ENCODE data around the gene HES1.
"Not testable (repeated sequence)": the region's sequence is repeated elsewhere in the genome, so short reads cannot be mapped to it uniquely, and the experiment has no call there.

HES1 gene

GRCh38 chr3:194090716-194091115 is 45.2 kb upstream of the HES1 start:
- in situ Hi-C loops (cut with HindIII; ENCODE audit: low sequenced_read_pairs), result no loop called here
- DNase-seq (ENCODE audit: low read depth, low spot score), result no peak
- TF ChIP-seq CTCF (IDR thresholded peaks at IDR 0.05; ENCODE audit: low read depth, low read length), result no peak
- no peak overlapping the region for H3K4me3 ChIP-seq (ENCODE audit: low read depth, low read length)

GRCh38 chr3:194091141-194091540 is 44.8 kb upstream of the HES1 start:
- in situ Hi-C loops (cut with HindIII; ENCODE audit: low sequenced_read_pairs), result no loop called here
- H3K4me3 ChIP-seq (ENCODE audit: low read depth, low read length), result no peak overlapping the region
- TF ChIP-seq CTCF (IDR thresholded peaks at IDR 0.05; ENCODE audit: low read depth, low read length), result no peak
- peak; percentile 78 for DNase-seq (ENCODE audit: low read depth, low spot score)

- H3K4me3 ChIP-seq (ENCODE audit: low read depth, low read length); DNase-seq (ENCODE audit: low read depth, low spot score); in situ Hi-C loops (cut with HindIII; ENCODE audit: low sequenced_read_pairs): not testable (repeated sequence)
Measured at GRCh38 chr3:194091897-194092296, 44.1 kb upstream of the HES1 start.

- TF ChIP-seq CTCF (IDR thresholded peaks at IDR 0.05; ENCODE audit: low read depth, low read length), result no peak
- in situ Hi-C loops (cut with HindIII; ENCODE audit: low sequenced_read_pairs), result no loop called here
- no peak overlapping the region for H3K4me3 ChIP-seq (ENCODE audit: low read depth, low read length)
- no peak for DNase-seq (ENCODE audit: low read depth, low spot score)
Measured at GRCh38 chr3:194092881-194093301, 43.1 kb upstream of the HES1 start.

GRCh38 chr3:194093842-194094241 is 42.1 kb upstream of the HES1 start:
- H3K4me3 ChIP-seq (ENCODE audit: low read depth, low read length), result no peak overlapping the region
- in situ Hi-C loops (cut with HindIII; ENCODE audit: low sequenced_read_pairs), result no loop called here
- DNase-seq (ENCODE audit: low read depth, low spot score), result no peak
- no peak for TF ChIP-seq CTCF (IDR thresholded peaks at IDR 0.05; ENCODE audit: low read depth, low read length)

- in situ Hi-C loops (cut with HindIII; ENCODE audit: low sequenced_read_pairs), result no loop called here
- no peak for TF ChIP-seq CTCF (IDR thresholded peaks at IDR 0.05; ENCODE audit: low read depth, low read length)
- no peak for DNase-seq (ENCODE audit: low read depth, low spot score)
- no peak overlapping the region for H3K4me3 ChIP-seq (ENCODE audit: low read depth, low read length)
Measured at GRCh38 chr3:194095464-194095863, 40.5 kb upstream of the HES1 start.

GRCh38 chr3:194095902-194096301 is 40.0 kb upstream of the HES1 start:
- no peak for DNase-seq (ENCODE audit: low read depth, low spot score)
- no peak for TF ChIP-seq CTCF (IDR thresholded peaks at IDR 0.05; ENCODE audit: low read depth, low read length)
- in situ Hi-C loops (cut with HindIII; ENCODE audit: low sequenced_read_pairs), result no loop called here

More at GRCh38 chr3:194095902-194096301, 40.0 kb upstream of the HES1 start:
- H3K4me3 ChIP-seq (ENCODE audit: low read depth, low read length), result no peak overlapping the region
